Spleen (tissue), 11 donors: ENCODE measurements around the gene FAM3D. TPM values are rescaled to one million over a fixed set of nuclear protein-coding genes. Genes with fewer than 3 reads are reported as not detected.
"Not testable (repeated sequence)": the region's sequence is repeated elsewhere in the genome, so short reads cannot be mapped to it uniquely, and the experiment has no call there.

Source experiments
- DNase-seq: peaks from one replicate; pipeline ENCODE4 v3.0.0-alpha.2; 2020
- H3K27ac ChIP-seq, 8 donors: fragments of 200-600 bp; sonication (generic) in 7 of 8; 1 replicate in 4 of 8; 2 replicates in 4 of 8; pipeline versions ENCODE4 v1.5.0 to v1.8.0; 2016 to 2021; ENCODE audit warnings: inconsistent platforms in 4 of 8, mild to moderate bottlenecking in 4 of 8, moderate library complexity in 1 of 8
- H3K27me3 ChIP-seq, 7 donors: fragments of 200-600 bp; sonication (generic) in 6 of 7; replicated peaks in 1 of 7; 1 replicate in 4 of 7; 2 replicates in 3 of 7; pipeline versions ENCODE4 v1.5.0 to v1.8.0; 2016 to 2021; ENCODE audit warnings: inconsistent platforms in 3 of 7, mild to moderate bottlenecking in 1 of 7
- H3K36me3 ChIP-seq, 6 donors: fragments of 200-600 bp; sonication (generic) in 5 of 6; 1 replicate in 4 of 6; 2 replicates in 2 of 6; pipeline versions ENCODE4 v1.5.0 to v1.8.0; 2016 to 2021; ENCODE audit warnings: inconsistent platforms in 2 of 6
- H3K4me1 ChIP-seq, 6 donors: fragments of 200-600 bp; sonication (generic) in 5 of 6; 1 replicate in 3 of 6; 2 replicates in 3 of 6; pipeline versions ENCODE4 v1.5.0 to v1.8.0; 2016 to 2021; ENCODE audit warnings: inconsistent platforms in 3 of 6
- H3K4me3 ChIP-seq, 8 donors: fragments of 200-600 bp; sonication (generic) in 7 of 8; 1 replicate in 4 of 8; 2 replicates in 4 of 8; pipeline versions ENCODE4 v1.5.0 to v1.8.0; 2016 to 2021; ENCODE audit warnings: inconsistent platforms in 4 of 8, mild to moderate bottlenecking in 4 of 8, moderate library complexity in 2 of 8
- H3K9me3 ChIP-seq, 8 donors: fragments of 200-600 bp; sonication (generic) in 7 of 8; 1 replicate in 4 of 8; 2 replicates in 4 of 8; pipeline versions ENCODE4 v1.5.0 to v1.8.0; 2016 to 2021; ENCODE audit warnings: inconsistent platforms in 4 of 8
- CTCF ChIP-seq, 11 experiments: fragments of 200-600 bp in 7 of 11; fragments of 450-650 bp in 4 of 11; sonication (generic) in 4 of 11; IDR thresholded peaks in 8 of 11; conservative IDR thresholded peaks in 3 of 11; 1 replicate in 7 of 11; 2 replicates in 4 of 11; pipeline versions ENCODE4 v1.4.0 to v1.8.0; 2016 to 2021; ENCODE audit warnings: antibody characterized with exemption in 11 of 11, inconsistent platforms in 4 of 11, mild to moderate bottlenecking in 1 of 11
- POLR2A ChIP-seq, 3 donors: fragments of 450-650 bp; IDR thresholded peaks; one replicate each; pipeline ENCODE4 v1.5.1; 2017; ENCODE audit warnings: antibody characterized with exemption in 3 of 3, mild to moderate bottlenecking in 1 of 3
- POLR2AphosphoS5 ChIP-seq, 3 donors: sonication (generic); formaldehyde crosslinking; IDR thresholded peaks; one replicate each; pipeline ENCODE4 v1.5.1; 2017; ENCODE audit warnings: antibody characterized with exemption in 3 of 3
- WGBS, 5 donors: extraction: QIAGEN DNeasy Blood & Tissue Kit in 3 of 5; methylation state at CpG; one replicate each; pipeline versions ENCODE4 v1.1.5 to v1.1.7; 2013 to 2018; 5-methylcytosine and 5-hydroxymethylcytosine counted together
- intact Hi-C: fragments of 100-400 bp; cut with DNase I; formaldehyde crosslinking; loops from one replicate; pipeline ENCODE4 v1.15.0; 2023; ENCODE audit warnings: low total_unique reads
- polyA plus RNA-seq, 3 donors: library from polyadenylated mRNA; stranded (reverse); fragments of 200-250 nt; gene quantifications; one replicate each; pipeline ENCODE4 v1.2.1, GENCODE V29; 2013
- total RNA-seq, 7 donors: library from RNA; depleted of rRNA in 3 of 7; stranded (reverse); fragments of >200 nt in 3 of 7; fragmentation: NEBNext Ultra II Directional in 4 of 7; extraction: Animal tissue kit (Norgen Biotek cat#: 25700) in 4 of 7; gene quantifications; one replicate each; pipeline versions ENCODE4 v1.1.0 to v1.2.1, GENCODE V29; 2016 to 2021
- donor health status: healthy with polysubstance abuse.
- donor health status: DM: no; HTN: no; CAD: no; lungs with moderate emphysema.
- donor health status: DM: no; HTN: no; CAD: no.
- donor health status: Bipolar disorder and iron deficiency.
- donor health status: healthy.
- donor health status: DM: no; HTN: no; CAD: no.
- donor health status: DM: yes; HTN: yes; CAD: no.

Gene FAM3D
- total and polyA plus RNA-seq, 10 donors: 0.23 to 0.42 (median 0.32) TPM; not detected in 6

DNA sequence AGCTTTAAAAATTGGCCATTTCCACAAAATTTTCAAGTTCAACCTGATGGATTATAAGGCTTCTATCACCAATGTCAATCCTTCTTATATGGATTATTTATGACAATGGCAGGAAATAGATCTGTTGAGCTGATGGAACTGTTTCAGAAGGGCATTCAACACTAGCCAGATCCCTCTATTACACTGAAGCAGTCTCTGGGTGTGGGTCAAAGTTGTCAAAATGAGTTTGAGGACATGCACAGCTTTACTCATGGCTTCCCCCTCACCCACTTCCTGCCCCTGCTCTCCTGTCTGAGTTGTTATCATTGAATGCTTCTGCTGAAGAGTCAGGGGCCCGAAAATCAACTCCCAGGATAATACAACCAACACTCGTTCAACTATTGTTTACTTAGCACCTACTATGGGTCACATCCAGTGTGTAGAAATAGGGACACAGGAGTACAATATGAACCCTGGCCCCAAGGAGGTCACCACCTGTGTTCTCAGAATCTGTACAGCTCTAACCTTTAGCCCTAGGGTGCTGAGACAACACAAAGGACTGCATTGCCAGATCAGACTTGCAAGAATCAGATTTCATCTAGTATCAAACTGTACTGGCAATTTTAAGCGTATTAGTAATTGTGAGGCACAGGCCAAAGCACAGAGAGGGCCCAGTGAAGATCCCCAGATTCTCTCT, 41.7 kb upstream of the FAM3D start:
- Histone ChIP-seq H3K9me3 (no peaks in the 10 kb centered on the region), H3K4me3 (no peak overlapping the region), H3K27ac (no peak overlapping the region), H3K4me1 (no peaks in the 10 kb centered on the region), H3K27me3 (no peaks in the 10 kb centered on the region), H3K36me3 (no peaks in the 10 kb centered on the region)
- intact Hi-C loops: no loop called here
- WGBS, 5 donors: 82 to 84% (median 83%) methylated on average over 3 of the region's 3 CpGs
- no peak for TF ChIP-seq POLR2AphosphoS5 (IDR thresholded peaks at IDR 0.05)
- TF ChIP-seq POLR2A (IDR thresholded peaks at IDR 0.05): no peak
- TF ChIP-seq CTCF (IDR thresholded peaks at IDR 0.05 in 8 of 11, conservative IDR thresholded peaks at IDR 0.05 in 3 of 11): no peak
- DNase-seq: no peak

DNA sequence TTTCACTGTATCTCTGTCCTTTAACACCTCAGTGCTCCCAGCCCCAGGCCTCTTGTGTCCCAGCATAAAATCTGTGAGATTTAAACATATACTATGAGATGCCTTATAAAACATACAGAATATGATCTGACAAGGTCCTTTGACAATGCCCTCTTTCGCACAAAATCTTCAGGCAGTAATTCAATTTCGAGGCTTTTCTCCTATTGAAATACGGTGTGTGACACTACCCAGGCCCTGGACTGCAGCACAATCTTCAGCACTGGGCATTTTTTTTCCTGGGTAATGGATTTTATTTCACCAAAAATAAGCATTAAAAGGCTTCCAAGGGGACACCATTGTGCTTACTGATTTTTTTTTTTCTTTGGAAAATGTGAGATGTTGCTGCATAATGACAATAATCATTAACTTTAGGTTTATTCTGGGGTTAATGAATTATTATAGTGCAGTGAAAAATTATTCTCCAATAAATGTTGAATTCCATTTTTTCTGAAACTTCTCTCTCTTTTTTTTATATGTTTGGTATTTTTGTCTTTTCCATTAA, 40.9 kb upstream of the FAM3D start:
- 90 to 97% (median 94%) methylated on average over 3 of the region's 3 CpGs for WGBS, 5 donors
- no peak for DNase-seq
- no peak overlapping the region for H3K27ac ChIP-seq
- intact Hi-C loops: no loop called here
- H3K4me1 ChIP-seq: no peaks in the 10 kb centered on the region
- H3K9me3 ChIP-seq: no peaks in the 10 kb centered on the region
- H3K36me3 ChIP-seq: no peaks in the 10 kb centered on the region
- H3K27me3 ChIP-seq: no peaks in the 10 kb centered on the region
- TF ChIP-seq CTCF (IDR thresholded peaks at IDR 0.05 in 8 of 11, conservative IDR thresholded peaks at IDR 0.05 in 3 of 11) (no peak), POLR2AphosphoS5 (IDR thresholded peaks at IDR 0.05) (no peak), POLR2A (IDR thresholded peaks at IDR 0.05) (no peak)
- H3K4me3 ChIP-seq: no peak overlapping the region

GRCh38 chr3:58706395-58707167, 40.0 kb upstream of the FAM3D start:
- 85 to 98% (median 89%) methylated on average over 2 of the region's 2 CpGs for WGBS, 5 donors
- no peaks in the 10 kb centered on the region for H3K27me3 ChIP-seq
- DNase-seq: no peak
- H3K27ac ChIP-seq: no peak overlapping the region
- no peaks in the 10 kb centered on the region for H3K4me1 ChIP-seq
- intact Hi-C loops: no loop called here
- no peaks in the 10 kb centered on the region for H3K36me3 ChIP-seq
- H3K4me3 ChIP-seq: no peak overlapping the region
- H3K9me3 ChIP-seq: no peaks in the 10 kb centered on the region
- no peak for TF ChIP-seq POLR2A (IDR thresholded peaks at IDR 0.05)
- no peak for TF ChIP-seq CTCF (IDR thresholded peaks at IDR 0.05 in 8 of 11, conservative IDR thresholded peaks at IDR 0.05 in 3 of 11)

- no peak for DNase-seq
- Histone ChIP-seq H3K4me1 (no peaks in the 10 kb centered on the region), H3K4me3 (no peak overlapping the region), H3K9me3 (no peaks in the 10 kb centered on the region), H3K36me3 (no peaks in the 10 kb centered on the region), H3K27ac (no peak overlapping the region), H3K27me3 (no peaks in the 10 kb centered on the region)
- TF ChIP-seq CTCF (IDR thresholded peaks at IDR 0.05 in 8 of 11, conservative IDR thresholded peaks at IDR 0.05 in 3 of 11) (no peak), POLR2A (IDR thresholded peaks at IDR 0.05) (no peak), POLR2AphosphoS5 (IDR thresholded peaks at IDR 0.05) (no peak)
- intact Hi-C loops: no loop called here
- 34 to 48% (median 42%) methylated on average over 2 of the region's 2 CpGs for WGBS, 5 donors
Measured at GRCh38 chr3:58704745-58705144, 38.2 kb upstream of the FAM3D start.

- intact Hi-C loops: not testable (repeated sequence)
- 85 to 94% (median 89%) methylated on average over 2 of the region's 2 CpGs for WGBS, 5 donors
Measured at GRCh38 chr3:58704304-58704703, 37.7 kb upstream of the FAM3D start.

More at GRCh38 chr3:58704304-58704703, 37.7 kb upstream of the FAM3D start:
- H3K27ac ChIP-seq, DNase-seq, H3K4me3 ChIP-seq, H3K36me3 ChIP-seq, H3K27me3 ChIP-seq, H3K9me3 ChIP-seq, H3K4me1 ChIP-seq: not testable (repeated sequence)
